Stimulated activated CD4-positive, alpha-beta T cell treated with anti-CD3 and anti-CD28 coated beads, TNF-alpha, amount 100 ng/mL, for 48 hours (primary cell): Measurements from ENCODE around the gene SHC1.

Experiments used
- DNase-seq, 3 donors: peaks; one replicate each; pipeline ENCODE4 v3.0.0-alpha.2; 2020; ENCODE audit warnings: low read depth in 3 of 3

Gene SHC1

DNA sequence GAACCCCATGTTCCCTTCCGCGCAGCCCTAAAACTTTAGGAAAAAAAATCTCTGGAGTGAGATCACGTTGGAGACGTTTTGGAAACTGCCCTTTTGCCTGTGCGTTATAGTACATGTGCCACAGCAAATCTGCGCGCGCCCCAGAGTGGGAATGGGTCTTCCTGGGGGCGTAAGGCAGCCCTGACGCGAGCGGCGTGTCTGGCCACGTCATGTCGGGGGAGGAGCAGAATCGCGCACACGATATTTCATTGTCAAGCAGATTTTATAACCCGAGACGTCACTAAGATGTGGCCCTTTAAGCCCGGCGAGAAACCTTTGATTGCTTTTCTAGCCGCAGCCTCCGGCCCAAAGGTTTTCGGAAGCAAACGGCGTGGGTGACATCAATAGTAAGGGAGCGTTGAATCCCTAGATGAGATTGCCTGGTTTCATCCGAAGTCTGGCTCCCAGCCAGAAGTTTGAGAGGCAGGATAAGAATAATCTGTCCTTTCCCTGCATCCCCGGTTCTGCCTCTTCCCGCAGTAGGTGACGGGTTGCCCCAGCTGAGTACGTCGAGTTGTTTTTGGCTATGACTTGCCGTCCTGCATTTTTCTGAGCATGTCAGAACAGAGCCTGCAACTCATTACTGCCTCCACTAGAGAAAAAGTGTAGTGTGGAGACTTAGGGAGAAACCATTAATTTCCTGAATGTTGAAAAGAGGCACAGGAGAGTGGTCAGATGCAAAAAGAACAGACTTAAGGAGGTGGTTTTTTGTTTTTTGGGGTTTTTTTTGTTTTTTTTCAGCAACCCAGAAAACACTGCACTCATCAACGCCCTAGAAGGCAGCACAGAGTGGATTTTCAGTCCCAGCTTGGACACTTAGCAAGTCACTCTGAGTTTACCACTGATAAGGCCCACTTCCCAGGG is 33.2 kb downstream of the SHC1 start:
- peak; percentile 76 to 88 (median 78) for DNase-seq

DNA sequence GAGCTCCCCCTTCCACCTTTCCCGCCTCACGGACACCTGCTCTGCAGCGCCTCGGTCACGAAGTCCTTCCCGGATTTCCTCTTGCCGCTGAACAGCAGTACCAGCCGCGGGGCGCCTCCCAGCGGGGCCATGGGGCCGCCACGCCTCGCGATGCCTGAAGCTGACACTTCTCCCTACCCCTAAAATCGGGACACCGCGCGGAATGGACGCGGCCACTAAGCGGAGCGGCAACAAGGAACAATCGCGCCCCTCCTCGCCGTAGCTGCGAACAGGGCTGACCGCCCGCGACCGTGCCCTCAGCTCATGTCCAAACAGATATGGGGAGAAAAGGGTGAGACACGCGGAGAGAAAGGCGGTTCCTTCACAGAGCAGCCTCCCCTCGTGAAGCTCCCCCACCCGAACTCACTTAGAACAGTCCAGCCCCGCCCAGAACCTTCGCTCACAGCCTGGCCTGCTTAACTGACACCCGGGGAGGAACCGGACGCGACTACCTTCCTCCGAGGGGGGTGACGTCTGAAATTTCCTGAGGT is 33.9 kb downstream of the SHC1 start, which contains the start of gene PMVK:
Gene PMVK (minus strand): TSS at position 165 of the 530 bp plus-strand sequence. CDS start 34 bp downstream, at position 131.
- DNase-seq = peak; percentile 81 to 91 (median 90)

DNA sequence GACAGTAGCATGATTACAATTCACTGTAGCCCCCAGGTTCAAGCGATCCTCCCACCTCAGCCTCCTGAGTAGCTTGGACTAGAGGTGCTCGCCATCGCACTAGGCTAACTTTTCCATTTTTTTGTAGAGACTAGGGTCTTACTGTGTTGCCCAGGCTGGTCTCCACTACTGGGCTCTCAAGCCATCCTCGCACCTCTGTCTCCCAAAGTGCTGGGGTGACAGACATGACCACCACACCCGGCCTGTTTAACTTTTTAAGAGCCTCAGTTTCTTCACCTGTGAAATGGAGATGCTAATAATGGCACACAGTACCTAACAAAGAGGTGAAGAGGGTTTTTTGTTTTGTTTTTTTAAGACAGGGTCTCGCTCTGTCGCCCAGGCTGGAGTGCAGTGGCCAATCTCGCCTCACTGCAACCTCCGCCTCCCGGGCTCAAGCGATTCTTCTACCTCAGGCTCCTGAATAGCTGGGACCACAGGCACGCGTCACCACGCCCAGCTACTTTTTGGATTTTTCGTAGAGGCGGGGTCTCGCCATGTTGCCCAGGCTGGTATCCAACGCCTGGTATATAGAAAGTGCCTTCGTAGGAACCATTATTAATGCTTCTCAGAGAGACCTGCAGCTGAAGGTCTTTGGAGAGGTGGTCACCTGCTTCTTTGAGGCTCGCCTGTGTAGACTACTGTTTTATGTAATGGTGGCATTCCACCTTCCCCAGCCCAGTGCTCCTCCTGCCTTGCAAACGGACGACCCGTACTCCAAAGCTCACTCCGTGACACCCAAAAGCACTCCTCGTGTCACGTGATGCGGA is 34.6 kb downstream of the SHC1 start:
- no peak for DNase-seq

GRCh38 chr1:154934358-154934948 is 36.1 kb downstream of the SHC1 start:
- DNase-seq = no peak

GRCh38 chr1:154931940-154932487 is 38.5 kb downstream of the SHC1 start:
- no peak for DNase-seq

GRCh38 chr1:154926201-154926600 is 44.3 kb downstream of the SHC1 start:
- no peak for DNase-seq

- no peak for DNase-seq
Measured at GRCh38 chr1:154925335-154926170, 45.0 kb downstream of the SHC1 start.

- DNase-seq = no peak
Measured at GRCh38 chr1:154923695-154924094, 46.9 kb downstream of the SHC1 start.

DNA sequence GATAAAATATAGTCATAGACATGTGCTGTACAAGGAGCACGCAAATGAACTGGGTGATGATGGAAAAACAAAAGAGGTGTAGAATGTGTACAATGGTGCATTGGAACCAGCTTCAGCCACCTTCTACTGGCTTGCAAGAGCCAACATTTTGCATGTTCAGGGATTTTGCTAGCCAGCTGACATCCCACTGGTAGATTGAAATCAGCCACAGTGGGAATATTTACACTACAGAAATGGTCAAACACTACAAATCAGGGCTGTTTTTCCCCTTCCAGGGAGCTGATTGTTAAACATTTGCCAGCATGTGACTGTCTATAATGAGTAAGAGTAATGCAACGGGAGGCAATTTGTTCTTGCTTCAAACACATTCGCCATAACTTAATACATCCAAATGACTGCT is 57.3 kb downstream of the SHC1 start:
- DNase-seq = no peak

DNA sequence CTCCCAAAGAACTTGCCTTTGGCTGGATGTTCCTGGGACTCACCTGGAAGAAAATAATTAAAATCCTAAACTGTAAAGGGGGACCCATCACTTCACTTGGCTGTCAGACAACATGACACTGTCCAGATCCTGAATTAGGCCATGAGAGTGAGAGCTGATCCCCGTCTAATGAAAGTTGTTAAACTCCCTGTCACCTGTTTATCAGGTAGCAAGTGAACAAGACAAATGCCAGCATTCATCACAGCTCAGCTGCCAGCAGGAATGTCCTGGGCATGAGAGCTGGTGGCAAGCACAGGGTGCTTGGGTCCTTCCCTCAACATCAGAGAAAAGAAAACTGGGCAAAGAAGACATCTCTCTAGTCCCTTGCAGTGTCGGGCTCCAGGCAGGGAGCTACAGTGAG is 57.8 kb downstream of the SHC1 start:
- no peak for DNase-seq
